Activated CD4-positive, alpha-beta T cell treated with anti-CD3 and anti-CD28 coated beads, Interleukin-2, amount 50 U/mL, for 48 hours (primary cell): ENCODE data around the gene IL12B.
"Not testable (repeated sequence)": the region's sequence is repeated elsewhere in the genome, so short reads cannot be mapped to it uniquely, and the experiment has no call there.

Experiments used
- DNase-seq, 2 experiments: peaks; one replicate each; pipeline ENCODE4 v3.0.0-alpha.2; 2020

The IL12B gene

GRCh38 chr5:159290741-159291140, 39.5 kb downstream of the IL12B start:
- no peak for DNase-seq

GRCh38 chr5:159286420-159287035, 43.8 kb downstream of the IL12B start:
- no peak for DNase-seq

- DNase-seq: no peak
These were observed 55.6 kb downstream of the IL12B start for GRCh38 chr5:159274676-159275075.

GRCh38 chr5:159273923-159274322, 56.4 kb downstream of the IL12B start:
- DNase-seq: no peak

GRCh38 chr5:159269723-159270122, 60.6 kb downstream of the IL12B start:
- no peak for DNase-seq

- DNase-seq: not testable (repeated sequence)
These were observed 63.5 kb downstream of the IL12B start for GRCh38 chr5:159266764-159267163.
